Mononuclear cell (primary cell): Measurements from ENCODE around the gene ECHDC3. TPM values are rescaled to one million over a fixed set of nuclear protein-coding genes. Genes with fewer than 3 reads are reported as not detected.

ENCODE experiments used
- H3K27me3 ChIP-seq: 2 replicates; pipeline ENCODE4 v1.6.0; 2011; ENCODE audit warnings: low read length, control low read depth; ENCODE audit not compliant: insufficient read depth
- H3K4me1 ChIP-seq: 2 replicates; pipeline ENCODE4 v1.5.1; 2011; ENCODE audit warnings: mild to moderate bottlenecking, low read length, control low read depth; ENCODE audit not compliant: insufficient read depth
- H3K4me3 ChIP-seq: 2 replicates; pipeline ENCODE4 v1.5.1; 2011; ENCODE audit warnings: mild to moderate bottlenecking, low read length, moderate library complexity
- H3K9me3 ChIP-seq: 2 replicates; pipeline ENCODE4 v1.5.1; 2011; ENCODE audit warnings: low read depth, mild to moderate bottlenecking, control low read depth, low read length
- total RNA-seq: library from RNA; depleted of rRNA; stranded (reverse); fragments of >200 nt; gene quantifications from one replicate; pipeline ENCODE4 v1.2.3, GENCODE V29; 2012

Gene ECHDC3
- total RNA-seq, 1 donor, result 2.6 TPM

GRCh38 chr10:11775412-11775811, 33.2 kb downstream of the ECHDC3 start:
- Histone ChIP-seq H3K4me1 (no peaks in the 10 kb centered on the region), H3K4me3 (no peak overlapping the region), H3K27me3 (no peaks in the 10 kb centered on the region), H3K9me3 (no peaks in the 10 kb centered on the region)

- H3K4me3 ChIP-seq, result no peak overlapping the region
- no peaks in the 10 kb centered on the region for H3K9me3 ChIP-seq
- H3K27me3 ChIP-seq, result no peaks in the 10 kb centered on the region
- no peaks in the 10 kb centered on the region for H3K4me1 ChIP-seq
Measured at GRCh38 chr10:11776080-11776479, 33.9 kb downstream of the ECHDC3 start.

- H3K27me3 ChIP-seq, result no peaks in the 10 kb centered on the region
- no peaks in the 10 kb centered on the region for H3K9me3 ChIP-seq
- no peaks in the 10 kb centered on the region for H3K4me1 ChIP-seq
- no peak overlapping the region for H3K4me3 ChIP-seq
Measured at GRCh38 chr10:11781114-11781513, 38.9 kb downstream of the ECHDC3 start.

- Histone ChIP-seq H3K4me1 (no peaks in the 10 kb centered on the region), H3K9me3 (no peaks in the 10 kb centered on the region), H3K27me3 (no peaks in the 10 kb centered on the region), H3K4me3 (no peak overlapping the region)
Measured at GRCh38 chr10:11782793-11783557, 40.8 kb downstream of the ECHDC3 start.

- H3K27me3 ChIP-seq, result no peaks in the 10 kb centered on the region
- no peaks in the 10 kb centered on the region for H3K9me3 ChIP-seq
- H3K4me1 ChIP-seq, result no peaks in the 10 kb centered on the region
- H3K4me3 ChIP-seq, result no peak overlapping the region
Measured at GRCh38 chr10:11783558-11783865, 41.3 kb downstream of the ECHDC3 start.

- Histone ChIP-seq H3K9me3 (no peaks in the 10 kb centered on the region), H3K4me3 (no peak overlapping the region), H3K27me3 (no peaks in the 10 kb centered on the region), H3K4me1 (no peaks in the 10 kb centered on the region)
Measured at GRCh38 chr10:11787374-11787773, 45.2 kb downstream of the ECHDC3 start.

GRCh38 chr10:11787846-11788245, 45.7 kb downstream of the ECHDC3 start:
- Histone ChIP-seq H3K27me3 (no peaks in the 10 kb centered on the region), H3K4me1 (no peaks in the 10 kb centered on the region), H3K4me3 (no peak overlapping the region), H3K9me3 (no peaks in the 10 kb centered on the region)

- H3K4me3 ChIP-seq, result no peak overlapping the region
- H3K4me1 ChIP-seq, result no peaks in the 10 kb centered on the region
- H3K9me3 ChIP-seq, result no peaks in the 10 kb centered on the region
- no peaks in the 10 kb centered on the region for H3K27me3 ChIP-seq
Measured at GRCh38 chr10:11789306-11789705, 47.1 kb downstream of the ECHDC3 start.

- Histone ChIP-seq H3K4me1 (no peaks in the 10 kb centered on the region), H3K27me3 (no peaks in the 10 kb centered on the region), H3K9me3 (no peaks in the 10 kb centered on the region), H3K4me3 (no peak overlapping the region)
Measured at GRCh38 chr10:11789956-11790355, 47.8 kb downstream of the ECHDC3 start.

- no peaks in the 10 kb centered on the region for H3K27me3 ChIP-seq
- H3K4me3 ChIP-seq, result no peak overlapping the region
- no peaks in the 10 kb centered on the region for H3K4me1 ChIP-seq
- H3K9me3 ChIP-seq, result no peaks in the 10 kb centered on the region
Measured at GRCh38 chr10:11793762-11794479, 51.7 kb downstream of the ECHDC3 start.

- Histone ChIP-seq H3K4me1 (no peaks in the 10 kb centered on the region), H3K4me3 (no peak overlapping the region), H3K9me3 (no peaks in the 10 kb centered on the region), H3K27me3 (no peaks in the 10 kb centered on the region)
Measured at GRCh38 chr10:11794566-11794965, 52.4 kb downstream of the ECHDC3 start.

GRCh38 chr10:11795101-11795920, 53.1 kb downstream of the ECHDC3 start:
- Histone ChIP-seq H3K9me3 (no peaks in the 10 kb centered on the region), H3K4me3 (no peak overlapping the region), H3K4me1 (no peaks in the 10 kb centered on the region), H3K27me3 (no peaks in the 10 kb centered on the region)

- Histone ChIP-seq H3K4me3 (no peak overlapping the region), H3K4me1 (no peaks in the 10 kb centered on the region), H3K9me3 (no peaks in the 10 kb centered on the region), H3K27me3 (no peaks in the 10 kb centered on the region)
Measured at GRCh38 chr10:11796474-11796873, 54.3 kb downstream of the ECHDC3 start.

GRCh38 chr10:11797281-11797680, 55.1 kb downstream of the ECHDC3 start:
- Histone ChIP-seq H3K4me1 (no peaks in the 10 kb centered on the region), H3K9me3 (no peaks in the 10 kb centered on the region), H3K27me3 (no peaks in the 10 kb centered on the region), H3K4me3 (no peak overlapping the region)

- H3K9me3 ChIP-seq, result no peaks in the 10 kb centered on the region
Measured at GRCh38 chr10:11797847-11798633, 55.9 kb downstream of the ECHDC3 start.

More at GRCh38 chr10:11797847-11798633, 55.9 kb downstream of the ECHDC3 start:
- no peaks in the 10 kb centered on the region for H3K27me3 ChIP-seq
- no peaks in the 10 kb centered on the region for H3K4me1 ChIP-seq
- no peak overlapping the region for H3K4me3 ChIP-seq
